GM12878 (cell line): ENCODE data around the gene IRF2BPL. TPM values are rescaled to one million over a fixed set of nuclear protein-coding genes. Genes with fewer than 3 reads are reported as not detected.

Source experiments
- GATAD2B ChIP-seq: fragments of 450-650 bp; conservative IDR thresholded peaks from 2 replicates; pipeline ENCODE4 v1.6.1; 2017; ENCODE audit warnings: low read depth, mild to moderate bottlenecking, moderate library complexity
- SUZ12 ChIP-seq: fragments of 200-600 bp; sonication (generic); IDR thresholded peaks from one replicate; pipeline ENCODE4 v1.6.1; 2018; ENCODE audit warnings: antibody characterized with exemption, mild to moderate bottlenecking; ENCODE audit not compliant: unreplicated experiment
- ZNF592 ChIP-seq: fragments of 450-650 bp; IDR thresholded peaks from 2 replicates; pipeline ENCODE4 v1.6.1; 2017; ENCODE audit warnings: mild to moderate bottlenecking, moderate library complexity
- polyA plus RNA-seq, 11 experiments: library from polyadenylated mRNA; depleted of rRNA in 4 of 11; unstranded in 6 of 11; stranded (reverse) in 5 of 11; fragments of >200 nt; fragmentation: Nextera tagmentation in 4 of 11; fragmentation: Illumina TruSeq in 1 of 11; extraction: Ambion mirVana in 4 of 11; extraction: Trizol in 1 of 11; gene quantifications; 1 replicate in 1 of 11; 2 replicates in 10 of 11; pipeline versions ENCODE4 v1.2.1 to v1.2.3, GENCODE V29; 2011 to 2016; ENCODE audit warnings: inconsistent platforms in 2 of 11, missing spikeins in 2 of 11, low read depth in 1 of 11
- total RNA-seq, 4 experiments: library from RNA; depleted of rRNA in 3 of 4; stranded (reverse); fragments of >200 nt in 3 of 4; fragmentation: Illumina TruSeq in 1 of 4; extraction: Trizol in 1 of 4; gene quantifications; 2 replicates each; pipeline versions ENCODE4 v1.2.1 to v1.2.3, GENCODE V29; 2013 to 2021
- TF ChIP-seq, protein P1 (sequence below): fragments of 450-650 bp; IDR thresholded peaks from 2 replicates; pipeline ENCODE4 v1.6.1; 2017; ENCODE audit warnings: antibody characterized with exemption, mild to moderate bottlenecking, moderate library complexity

IRF2BPL gene
- total and polyA plus RNA-seq, 10 of the 15 experiments (the other 5 are each of a cell fraction or from before 2014, with no cell fraction given), result 1.2 to 34.5 (median 3.1) TPM

DNA sequence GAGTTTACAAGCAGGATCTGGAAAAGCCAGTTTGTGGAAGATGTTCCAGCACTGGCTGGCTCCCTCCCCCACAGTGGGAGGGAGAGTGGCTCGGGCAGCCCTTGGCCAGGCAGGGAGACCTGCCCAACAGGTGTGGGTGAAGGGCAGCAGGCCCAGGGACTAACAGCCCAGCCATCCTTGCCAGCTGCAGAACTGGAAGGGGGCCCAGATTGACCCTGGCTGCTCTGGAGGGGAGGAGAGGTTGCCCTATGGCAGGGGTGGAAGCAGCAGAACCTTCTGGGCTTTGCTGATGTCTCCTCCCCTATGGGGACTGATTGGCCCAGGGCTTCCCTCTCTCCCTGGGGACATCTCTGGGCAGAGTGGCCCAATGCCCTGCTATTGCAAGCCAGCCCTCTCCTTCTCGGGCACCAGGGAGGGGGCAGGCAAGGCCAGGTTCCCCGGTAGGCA, 20.5 kb downstream of the IRF2BPL start (continued):
- TF ChIP-seq, protein P1, sequence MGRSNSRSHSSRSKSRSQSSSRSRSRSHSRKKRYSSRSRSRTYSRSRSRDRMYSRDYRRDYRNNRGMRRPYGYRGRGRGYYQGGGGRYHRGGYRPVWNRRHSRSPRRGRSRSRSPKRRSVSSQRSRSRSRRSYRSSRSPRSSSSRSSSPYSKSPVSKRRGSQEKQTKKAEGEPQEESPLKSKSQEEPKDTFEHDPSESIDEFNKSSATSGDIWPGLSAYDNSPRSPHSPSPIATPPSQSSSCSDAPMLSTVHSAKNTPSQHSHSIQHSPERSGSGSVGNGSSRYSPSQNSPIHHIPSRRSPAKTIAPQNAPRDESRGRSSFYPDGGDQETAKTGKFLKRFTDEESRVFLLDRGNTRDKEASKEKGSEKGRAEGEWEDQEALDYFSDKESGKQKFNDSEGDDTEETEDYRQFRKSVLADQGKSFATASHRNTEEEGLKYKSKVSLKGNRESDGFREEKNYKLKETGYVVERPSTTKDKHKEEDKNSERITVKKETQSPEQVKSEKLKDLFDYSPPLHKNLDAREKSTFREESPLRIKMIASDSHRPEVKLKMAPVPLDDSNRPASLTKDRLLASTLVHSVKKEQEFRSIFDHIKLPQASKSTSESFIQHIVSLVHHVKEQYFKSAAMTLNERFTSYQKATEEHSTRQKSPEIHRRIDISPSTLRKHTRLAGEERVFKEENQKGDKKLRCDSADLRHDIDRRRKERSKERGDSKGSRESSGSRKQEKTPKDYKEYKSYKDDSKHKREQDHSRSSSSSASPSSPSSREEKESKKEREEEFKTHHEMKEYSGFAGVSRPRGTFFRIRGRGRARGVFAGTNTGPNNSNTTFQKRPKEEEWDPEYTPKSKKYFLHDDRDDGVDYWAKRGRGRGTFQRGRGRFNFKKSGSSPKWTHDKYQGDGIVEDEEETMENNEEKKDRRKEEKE, result no peak
- TF ChIP-seq GATAD2B, result no peak
- TF ChIP-seq SUZ12, result no peak
- no peak for TF ChIP-seq ZNF592
